Lung (tissue), 12 donors: ENCODE data around the gene TAF4. TPM values are rescaled to one million over a fixed set of nuclear protein-coding genes. Genes with fewer than 3 reads are reported as not detected.

Source experiments
- ATAC-seq: fragments of 200-7000 bp; cut with Tn5 transposase; one replicate; pipeline ENCODE4 v1.9.1; 2020; ENCODE audit warnings: moderate number of reproducible peaks; ENCODE audit not compliant: insufficient read depth, low FRiP score
- DNase-seq, 3 donors: peaks; one replicate each; pipeline ENCODE4 v3.0.0-alpha.2; 2013 to 2017
- H3K27ac ChIP-seq, 2 donors: one replicate each; pipeline ENCODE4 v1.5.1; 2013; ENCODE audit warnings: mild to moderate bottlenecking in 2 of 2, moderate library complexity in 2 of 2, control low read depth in 1 of 2, inconsistent platforms in 1 of 2, low read depth in 1 of 2, low read length in 1 of 2
- H3K27me3 ChIP-seq, 3 donors: one replicate each; pipeline ENCODE4 v1.5.1; 2013; ENCODE audit warnings: low read length in 2 of 3; ENCODE audit not compliant: control insufficient read depth in 3 of 3, insufficient read depth in 3 of 3
- H3K36me3 ChIP-seq, 4 donors: one replicate each; pipeline ENCODE4 v1.5.1; 2013; ENCODE audit warnings: low read length in 4 of 4, mild to moderate bottlenecking in 1 of 4, moderate library complexity in 1 of 4; ENCODE audit not compliant: control insufficient read depth in 4 of 4, insufficient read depth in 4 of 4
- H3K4me1 ChIP-seq, 5 donors: one replicate each; pipeline ENCODE4 v1.5.1; 2013; ENCODE audit warnings: low read length in 5 of 5, mild to moderate bottlenecking in 2 of 5, moderate library complexity in 1 of 5; ENCODE audit not compliant: control insufficient read depth in 5 of 5, insufficient read depth in 5 of 5
- H3K4me3 ChIP-seq: one replicate; pipeline ENCODE4 v1.5.1; 2013; ENCODE audit warnings: mild to moderate bottlenecking, control low read depth, moderate library complexity
- H3K9ac ChIP-seq, 2 donors: one replicate each; pipeline ENCODE4 v1.5.1; 2013; ENCODE audit warnings: low read length in 2 of 2, control low read depth in 1 of 2; ENCODE audit not compliant: insufficient read depth in 1 of 2
- H3K9me3 ChIP-seq, 4 donors: one replicate each; pipeline ENCODE4 v1.5.1; 2013; ENCODE audit warnings: low read length in 3 of 4, mild to moderate bottlenecking in 1 of 4, moderate library complexity in 1 of 4; ENCODE audit not compliant: control insufficient read depth in 4 of 4, insufficient read depth in 3 of 4
- WGBS, 2 donors: extraction: QIAGEN DNeasy Blood & Tissue Kit; methylation state at CpG; one replicate each; pipeline ENCODE4 v1.1.7; 2013; 5-methylcytosine and 5-hydroxymethylcytosine counted together
- polyA plus RNA-seq, 2 donors: library from polyadenylated mRNA; stranded (reverse); fragments of 200-250 nt; gene quantifications; one replicate each; pipeline ENCODE4 v1.2.1, GENCODE V29; 2013
- total RNA-seq, 2 donors: library from RNA; depleted of rRNA in 1 of 2; stranded (reverse); fragments of >200 nt in 1 of 2; gene quantifications; one replicate each; pipeline ENCODE4 v1.2.1, GENCODE V29; 2014 to 2021
- TF ChIP-seq, protein P1 (sequence below): IDR thresholded peaks from 2 replicates; pipeline ENCODE4 v1.5.1; 2012; ENCODE audit warnings: mild to moderate bottlenecking; ENCODE audit errors: control extremely low read depth, extremely low read depth
- donor health status: control.
- donor health status: control.
- donor health status: Bipolar disorder and iron deficiency.
- donor health status: healthy.
- donor health status: DM: yes; HTN: yes; CAD: no.

The TAF4 gene
- total and polyA plus RNA-seq, 4 donors, result 5.4 to 20.3 (median 10.9) TPM

DNA sequence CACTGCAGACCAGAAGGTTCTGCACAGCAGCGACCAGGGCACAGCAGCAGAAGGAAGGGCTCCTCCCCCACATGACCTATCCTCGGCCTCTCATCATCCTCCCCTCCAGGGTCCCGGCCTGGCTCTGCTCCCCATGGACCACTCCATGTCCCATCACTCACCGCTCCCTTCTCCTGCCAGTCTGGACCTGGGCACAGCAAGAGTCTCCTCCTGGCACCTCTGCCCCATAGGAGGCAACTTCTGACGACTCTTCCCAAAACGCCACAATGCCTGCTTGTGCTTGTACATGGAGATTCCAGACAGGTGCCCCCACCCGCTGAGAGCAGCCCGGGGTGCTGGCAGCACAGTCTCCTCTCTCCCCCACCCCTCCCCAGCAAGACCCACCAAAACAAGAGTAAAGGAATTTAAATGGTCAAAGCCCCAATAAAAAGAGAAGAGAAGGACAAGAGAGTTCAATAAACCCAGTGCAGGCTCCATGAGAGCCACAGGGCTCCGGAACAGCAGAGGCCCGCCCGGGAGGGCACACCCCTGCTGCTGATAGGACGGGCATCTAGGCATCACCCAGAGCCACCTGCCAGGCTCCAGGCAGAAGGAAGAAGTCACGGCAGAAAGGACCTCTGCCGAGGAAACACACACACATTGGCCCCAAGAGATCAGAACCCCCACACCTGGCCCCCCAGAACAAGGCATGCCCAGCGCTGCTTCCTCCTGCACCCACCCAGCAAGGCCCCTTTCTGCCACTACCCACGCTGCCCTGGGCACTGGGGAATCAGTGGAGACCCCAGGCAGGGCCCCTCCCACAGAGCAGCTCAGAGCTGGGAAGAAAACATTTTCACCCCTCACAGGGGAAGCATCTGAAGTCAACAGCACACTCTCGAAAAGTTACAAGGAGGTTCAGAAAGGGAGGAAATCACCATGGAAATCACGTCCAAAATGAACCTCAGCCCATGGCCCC is 15.2 kb downstream of the TAF4 start:
- no peaks in the 10 kb centered on the region for H3K27me3 ChIP-seq
- WGBS, 2 donors, result 69 to 81% methylated on average over 18 of the region's 18 CpGs
- H3K9ac ChIP-seq, result no peak overlapping the region
- no peak for DNase-seq
- no peak overlapping the region for H3K4me3 ChIP-seq
- peaks cover 0 to 6% (median 2%) of the 10 kb centered on the region in 4 donors for H3K36me3 ChIP-seq
- TF ChIP-seq, protein P1, sequence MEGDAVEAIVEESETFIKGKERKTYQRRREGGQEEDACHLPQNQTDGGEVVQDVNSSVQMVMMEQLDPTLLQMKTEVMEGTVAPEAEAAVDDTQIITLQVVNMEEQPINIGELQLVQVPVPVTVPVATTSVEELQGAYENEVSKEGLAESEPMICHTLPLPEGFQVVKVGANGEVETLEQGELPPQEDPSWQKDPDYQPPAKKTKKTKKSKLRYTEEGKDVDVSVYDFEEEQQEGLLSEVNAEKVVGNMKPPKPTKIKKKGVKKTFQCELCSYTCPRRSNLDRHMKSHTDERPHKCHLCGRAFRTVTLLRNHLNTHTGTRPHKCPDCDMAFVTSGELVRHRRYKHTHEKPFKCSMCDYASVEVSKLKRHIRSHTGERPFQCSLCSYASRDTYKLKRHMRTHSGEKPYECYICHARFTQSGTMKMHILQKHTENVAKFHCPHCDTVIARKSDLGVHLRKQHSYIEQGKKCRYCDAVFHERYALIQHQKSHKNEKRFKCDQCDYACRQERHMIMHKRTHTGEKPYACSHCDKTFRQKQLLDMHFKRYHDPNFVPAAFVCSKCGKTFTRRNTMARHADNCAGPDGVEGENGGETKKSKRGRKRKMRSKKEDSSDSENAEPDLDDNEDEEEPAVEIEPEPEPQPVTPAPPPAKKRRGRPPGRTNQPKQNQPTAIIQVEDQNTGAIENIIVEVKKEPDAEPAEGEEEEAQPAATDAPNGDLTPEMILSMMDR, result no peak
- no peak overlapping the region for H3K27ac ChIP-seq
- H3K9me3 ChIP-seq, result no peaks in the 10 kb centered on the region
- H3K4me1 ChIP-seq, result peaks cover 0 to 5% (median 0%) of the 10 kb centered on the region in 5 donors
- ATAC-seq, result no peak

DNA sequence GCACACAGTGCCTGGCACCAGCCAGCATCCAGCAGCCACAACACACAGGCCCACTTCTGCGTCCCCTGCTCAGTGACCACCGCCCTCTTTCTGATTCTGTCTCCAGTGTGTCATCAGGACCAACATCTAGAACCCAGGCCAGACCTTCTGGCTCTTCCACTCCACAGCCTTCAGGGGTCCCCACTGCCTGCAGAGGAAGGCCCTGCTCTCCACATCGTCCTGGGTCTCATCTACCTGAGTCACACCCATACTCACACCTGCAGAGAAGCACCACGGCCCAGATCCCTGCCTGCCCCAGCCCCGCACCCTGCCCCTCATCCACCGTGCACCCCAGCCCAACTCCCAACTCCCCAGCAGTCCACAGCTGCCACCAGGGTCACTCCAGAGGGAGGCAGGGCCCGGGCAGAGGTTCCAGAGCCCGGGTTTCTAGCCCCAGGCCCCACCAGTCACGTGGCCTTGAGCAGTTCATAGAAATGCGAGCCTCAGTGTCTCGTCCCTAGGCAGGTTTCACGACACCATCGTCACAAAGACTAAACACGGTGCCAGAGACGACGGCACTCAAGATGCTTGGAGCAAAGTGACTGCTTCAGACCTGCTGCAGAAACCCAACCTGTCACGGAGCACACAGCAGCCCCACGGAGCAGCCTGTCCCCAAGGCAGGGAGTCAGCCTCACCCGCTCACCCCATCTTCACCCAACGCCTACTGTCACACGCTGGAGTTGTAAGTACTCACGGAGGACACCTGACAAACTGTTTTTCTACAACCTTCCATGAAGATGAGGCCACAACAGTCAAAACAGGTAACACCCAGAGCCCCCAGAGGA is 16.1 kb downstream of the TAF4 start:
- Histone ChIP-seq H3K9me3 (no peaks in the 10 kb centered on the region), H3K9ac (no peak overlapping the region), H3K27ac (no peak overlapping the region), H3K36me3 (peaks cover 0 to 2% (median 0%) of the 10 kb centered on the region in 4 donors), H3K4me3 (no peak overlapping the region), H3K4me1 (peaks cover 4 to 10% (median 6%) of the 10 kb centered on the region in 5 donors), H3K27me3 (no peaks in the 10 kb centered on the region)
- no peak for ATAC-seq
- TF ChIP-seq, protein P1, result no peak
- DNase-seq, result no peak
- WGBS, 2 donors, result 92 to 93% methylated on average over 22 of the region's 22 CpGs

DNA sequence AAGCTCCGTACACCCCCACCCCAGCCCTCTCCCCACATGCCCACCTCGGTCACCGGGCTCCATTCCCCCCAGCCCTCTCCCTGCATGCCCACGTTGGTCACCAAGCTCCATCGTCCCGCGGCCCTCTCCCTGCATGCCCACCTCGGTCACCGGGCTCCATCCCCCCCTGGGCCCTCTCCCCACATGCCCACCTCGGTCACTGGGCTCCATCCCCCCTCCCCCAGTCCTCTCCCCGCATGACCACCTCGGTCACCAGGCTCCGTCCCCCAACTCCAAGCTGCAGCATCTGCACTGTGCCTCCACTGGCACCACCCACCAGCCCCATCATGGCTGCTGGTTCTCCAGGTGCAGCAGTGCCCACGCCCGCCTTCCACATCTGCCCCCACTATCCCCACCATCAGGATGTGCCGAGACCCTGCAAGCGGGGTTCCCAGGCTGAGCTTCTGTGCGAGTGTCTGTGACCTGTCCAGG is 16.8 kb downstream of the TAF4 start:
- Histone ChIP-seq H3K36me3 (peaks cover 0 to 2% (median 0%) of the 10 kb centered on the region in 4 donors), H3K27me3 (no peaks in the 10 kb centered on the region), H3K9ac (no peak overlapping the region), H3K4me3 (no peak overlapping the region), H3K9me3 (no peaks in the 10 kb centered on the region), H3K4me1 (peaks cover 4 to 10% (median 6%) of the 10 kb centered on the region in 5 donors), H3K27ac (no peak overlapping the region)
- ATAC-seq (no peak), DNase-seq (no peak)
- TF ChIP-seq, protein P1, result no peak
- 91% methylated on average over 18 of the region's 18 CpGs for WGBS, 2 donors
